ENCODE results near the gene CCDC88B. TPM values are rescaled to one million over a fixed set of nuclear protein-coding genes. Genes with fewer than 3 reads are reported as not detected.
"Not testable (repeated sequence)": the region's sequence is repeated elsewhere in the genome, so short reads cannot be mapped to it uniquely, and the experiment has no call there.

CCDC88B gene
- total RNA-seq, 1 donor: 21.3 TPM

DNA sequence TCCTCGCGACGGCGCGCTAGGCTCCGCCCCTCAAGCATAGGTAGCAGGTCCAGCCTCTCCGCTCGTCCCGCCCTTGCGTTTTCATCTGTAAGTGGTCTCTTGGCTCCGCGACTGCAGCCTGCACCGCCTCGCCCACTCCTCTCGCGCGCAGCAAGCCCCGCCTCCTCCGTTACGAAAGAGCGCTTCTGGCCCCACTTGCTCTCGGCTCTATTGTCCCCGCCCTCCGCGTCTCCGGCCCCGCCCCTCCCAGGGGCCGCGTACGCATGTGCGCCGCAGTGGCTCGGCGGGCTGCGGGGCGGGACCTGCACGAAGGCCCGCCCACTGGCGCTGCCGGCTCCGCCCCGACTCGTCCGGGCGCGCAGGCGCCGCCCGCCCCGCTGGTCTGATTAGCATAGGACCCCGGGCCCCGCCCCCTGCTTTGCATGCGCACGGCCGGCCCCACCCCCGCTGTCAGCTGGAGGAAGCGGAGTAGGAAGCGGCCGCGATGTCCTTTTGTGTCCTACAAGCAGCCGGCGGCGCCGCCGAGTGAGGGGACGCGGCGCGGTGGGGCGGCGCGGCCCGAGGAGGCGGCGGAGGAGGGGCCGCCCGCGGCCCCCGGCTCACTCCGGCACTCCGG, 34.8 kb upstream of the CCDC88B start, which contains the start of gene ESRRA:
Gene ESRRA (plus strand): TSS at position 450 of the 616 bp plus-strand sequence. CDS start 1,656 bp downstream, outside the sequence.
- peak; percentile 98 to 99 (median 99) for DNase-seq (ENCODE audit: low read depth in 2 of 3, low spot score in 2 of 3)

GRCh38 chr11:64305691-64306562, 34.1 kb upstream of the CCDC88B start:
- DNase-seq (ENCODE audit: low read depth in 2 of 3, low spot score in 2 of 3): peak in 2 of 3 donors; percentile 62 to 70

DNA sequence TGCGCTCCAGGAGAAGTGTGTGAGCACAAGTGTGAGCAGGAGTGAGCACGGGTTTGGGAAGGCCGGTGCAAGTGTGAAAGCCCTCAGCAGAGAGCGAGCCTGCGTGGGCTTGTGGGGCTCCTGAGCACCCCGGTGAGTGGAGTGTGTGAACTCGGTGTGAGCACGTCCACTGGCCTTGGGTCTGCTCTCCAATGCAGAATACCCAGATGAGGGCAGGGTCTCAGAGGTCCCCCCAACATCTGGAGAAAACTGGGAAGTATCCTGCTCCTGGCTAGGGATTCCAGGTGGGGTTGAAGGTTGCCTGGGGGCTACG, 33.5 kb upstream of the CCDC88B start:
- no peak for DNase-seq (ENCODE audit: low read depth in 2 of 3, low spot score in 2 of 3)

DNA sequence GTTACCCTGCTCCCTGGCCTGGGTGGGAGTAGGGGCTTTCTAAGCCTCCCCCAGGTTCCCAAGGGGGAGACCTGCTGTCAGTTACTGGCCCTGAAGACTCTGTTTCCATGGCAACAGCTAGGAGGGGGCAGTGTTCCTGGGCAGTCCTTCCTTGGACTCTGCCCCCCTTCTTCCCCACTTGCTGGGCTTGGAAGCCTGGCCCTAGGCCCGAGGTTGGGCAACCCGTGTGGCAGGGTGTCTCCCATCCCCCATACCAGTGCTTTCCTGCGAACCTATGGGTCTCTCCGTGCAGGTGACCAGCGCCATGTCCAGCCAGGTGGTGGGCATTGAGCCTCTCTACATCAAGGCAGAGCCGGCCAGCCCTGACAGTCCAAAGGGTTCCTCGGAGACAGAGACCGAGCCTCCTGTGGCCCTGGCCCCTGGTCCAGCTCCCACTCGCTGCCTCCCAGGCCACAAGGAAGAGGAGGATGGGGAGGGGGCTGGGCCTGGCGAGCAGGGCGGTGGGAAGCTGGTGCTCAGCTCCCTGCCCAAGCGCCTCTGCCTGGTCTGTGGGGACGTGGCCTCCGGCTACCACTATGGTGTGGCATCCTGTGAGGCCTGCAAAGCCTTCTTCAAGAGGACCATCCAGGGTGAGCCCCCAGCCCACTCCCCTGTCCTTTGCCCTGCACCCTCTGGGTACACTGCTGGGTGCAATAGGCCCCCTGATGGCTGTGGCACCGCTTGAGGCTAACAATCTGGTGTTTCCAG, 33.0 kb upstream of the CCDC88B start:
- DNase-seq (ENCODE audit: low read depth in 2 of 3, low spot score in 2 of 3): no peak

- DNase-seq (ENCODE audit: low read depth in 2 of 3, low spot score in 2 of 3): not testable (repeated sequence)
Measured at GRCh38 chr11:64307795-64308194, 32.2 kb upstream of the CCDC88B start.

DNA sequence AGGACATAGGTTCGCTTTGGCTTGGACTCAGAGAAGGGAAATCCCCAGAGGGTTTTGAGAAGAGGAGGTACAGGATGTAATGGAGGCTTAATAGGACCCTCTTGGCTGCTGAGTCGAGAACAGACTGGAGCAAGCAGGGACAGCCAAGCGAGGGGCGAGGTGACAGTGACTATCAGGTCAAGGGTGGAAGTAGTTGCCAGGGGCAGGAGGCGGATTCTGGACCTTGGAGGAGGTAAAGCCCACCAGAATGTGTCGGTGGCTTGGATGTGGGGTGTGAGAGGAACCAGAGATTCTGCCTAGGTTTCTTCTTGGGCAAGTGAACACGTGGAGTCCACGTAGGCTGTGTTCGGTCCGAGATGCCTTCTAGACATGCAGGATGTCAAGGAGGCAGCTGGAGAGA, 27.1 kb upstream of the CCDC88B start:
- no peak for DNase-seq (ENCODE audit: low read depth in 2 of 3, low spot score in 2 of 3)

DNA sequence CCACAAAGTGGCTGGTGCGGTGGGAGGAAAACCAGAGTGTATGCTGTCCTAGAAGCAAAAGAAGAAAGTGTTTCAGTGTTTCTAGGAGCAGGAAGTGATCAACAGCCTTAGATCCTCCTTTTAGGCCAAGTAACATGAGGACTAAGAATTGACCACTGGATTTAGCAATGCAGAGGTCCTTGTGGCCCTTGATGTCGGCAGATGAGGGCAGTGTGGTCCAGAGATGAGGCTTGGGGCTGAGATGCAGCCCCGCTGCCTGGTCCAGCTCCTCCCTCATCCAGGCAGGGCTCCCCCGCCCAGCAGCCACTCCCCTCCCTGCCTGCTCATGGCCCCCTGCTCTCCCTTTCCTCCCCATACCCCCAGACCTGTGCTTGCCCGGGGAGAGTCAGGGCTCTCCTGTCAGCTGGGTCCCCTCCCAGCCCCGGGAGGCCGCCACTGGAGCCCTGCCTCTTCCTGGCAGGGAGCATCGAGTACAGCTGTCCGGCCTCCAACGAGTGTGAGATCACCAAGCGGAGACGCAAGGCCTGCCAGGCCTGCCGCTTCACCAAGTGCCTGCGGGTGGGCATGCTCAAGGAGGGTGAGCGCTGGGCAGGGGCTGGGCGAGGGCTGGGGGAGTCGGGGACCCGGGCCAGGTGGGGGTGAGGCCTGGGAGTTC, 26.4 kb upstream of the CCDC88B start:
- DNase-seq (ENCODE audit: low read depth in 2 of 3, low spot score in 2 of 3): no peak

GRCh38 chr11:64314146-64314804, 25.7 kb upstream of the CCDC88B start:
- DNase-seq (ENCODE audit: low read depth in 2 of 3, low spot score in 2 of 3): no peak

GRCh38 chr11:64314805-64315561, 25.0 kb upstream of the CCDC88B start:
- DNase-seq (ENCODE audit: low read depth in 2 of 3, low spot score in 2 of 3): no peak

DNA sequence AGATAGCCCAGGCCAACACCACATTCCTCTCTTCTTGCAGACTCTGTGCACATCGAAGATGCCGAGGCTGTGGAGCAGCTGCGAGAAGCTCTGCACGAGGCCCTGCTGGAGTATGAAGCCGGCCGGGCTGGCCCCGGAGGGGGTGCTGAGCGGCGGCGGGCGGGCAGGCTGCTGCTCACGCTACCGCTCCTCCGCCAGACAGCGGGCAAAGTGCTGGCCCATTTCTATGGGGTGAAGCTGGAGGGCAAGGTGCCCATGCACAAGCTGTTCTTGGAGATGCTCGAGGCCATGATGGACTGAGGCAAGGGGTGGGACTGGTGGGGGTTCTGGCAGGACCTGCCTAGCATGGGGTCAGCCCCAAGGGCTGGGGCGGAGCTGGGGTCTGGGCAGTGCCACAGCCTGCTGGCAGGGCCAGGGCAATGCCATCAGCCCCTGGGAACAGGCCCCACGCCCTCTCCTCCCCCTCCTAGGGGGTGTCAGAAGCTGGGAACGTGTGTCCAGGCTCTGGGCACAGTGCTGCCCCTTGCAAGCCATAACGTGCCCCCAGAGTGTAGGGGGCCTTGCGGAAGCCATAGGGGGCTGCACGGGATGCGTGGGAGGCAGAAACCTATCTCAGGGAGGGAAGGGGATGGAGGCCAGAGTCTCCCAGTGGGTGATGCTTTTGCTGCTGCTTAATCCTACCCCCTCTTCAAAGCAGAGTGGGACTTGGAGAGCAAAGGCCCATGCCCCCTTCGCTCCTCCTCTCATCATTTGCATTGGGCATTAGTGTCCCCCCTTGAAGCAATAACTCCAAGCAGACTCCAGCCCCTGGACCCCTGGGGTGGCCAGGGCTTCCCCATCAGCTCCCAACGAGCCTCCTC, 24.1 kb upstream of the CCDC88B start:
- not testable (repeated sequence) for DNase-seq (ENCODE audit: low read depth in 2 of 3, low spot score in 2 of 3)

DNA sequence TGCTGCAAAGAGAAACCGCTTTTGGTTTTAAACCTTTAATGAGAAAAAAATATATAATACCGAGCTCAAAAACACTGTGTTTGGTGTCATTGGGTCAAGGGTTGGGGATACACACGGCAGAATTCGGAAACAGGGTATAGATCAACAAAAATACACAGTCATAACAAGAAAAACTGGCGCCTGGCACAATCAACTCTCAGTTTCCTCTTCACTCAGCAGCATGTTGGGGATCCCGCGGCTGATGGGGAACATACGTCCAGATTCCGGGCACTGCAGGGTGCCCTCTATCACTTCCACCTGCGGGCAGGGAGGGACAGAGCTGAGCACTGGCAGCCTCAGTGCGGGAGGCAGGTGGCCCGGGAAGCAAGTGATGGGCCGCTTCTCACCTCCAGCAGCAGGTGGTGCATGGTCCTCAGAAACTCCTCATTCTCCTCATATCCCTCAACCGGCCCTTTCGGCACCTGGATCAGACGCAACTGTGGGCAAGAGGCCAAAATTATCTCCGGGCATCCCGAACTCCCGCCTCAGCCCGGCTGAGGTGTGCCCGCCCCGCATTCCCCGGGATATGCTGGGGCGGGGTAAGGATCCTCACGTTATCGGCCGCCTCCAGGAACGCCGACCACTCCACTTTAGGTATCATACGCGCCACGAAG, 23.2 kb upstream of the CCDC88B start:
- peak; percentile 44 to 61 (median 48) for DNase-seq (ENCODE audit: low read depth in 2 of 3, low spot score in 2 of 3)

DNA sequence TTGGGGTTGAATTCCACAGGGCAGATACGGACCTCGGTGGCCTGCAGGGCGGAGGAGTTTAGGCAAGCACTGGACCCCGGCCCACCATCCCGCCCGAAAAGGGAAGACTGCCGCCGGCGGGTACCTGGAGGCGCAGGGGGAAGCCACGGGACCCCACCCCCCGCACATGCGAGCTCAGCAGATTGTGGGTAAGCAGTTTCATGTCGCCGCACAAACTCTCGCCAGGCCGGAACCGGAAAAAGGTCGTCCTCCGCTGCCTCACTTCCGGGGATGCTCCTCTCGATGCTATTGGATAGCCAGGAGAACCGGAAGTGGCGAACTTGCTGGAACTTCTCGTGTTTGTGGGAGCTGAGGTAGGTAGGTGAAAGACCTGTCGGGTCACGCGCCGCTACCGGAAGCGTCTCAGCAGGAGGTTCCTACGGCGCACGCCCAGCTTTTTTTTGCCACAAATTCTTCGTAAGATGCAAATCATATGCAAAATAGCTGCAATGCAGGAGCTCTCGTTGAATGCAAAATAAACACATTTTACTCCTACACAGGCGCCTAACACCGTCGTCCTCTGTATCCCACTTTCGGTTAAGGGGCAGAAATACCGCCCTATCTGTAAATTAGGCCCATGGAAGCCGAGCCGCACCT, 22.6 kb upstream of the CCDC88B start, which contains the start of gene TRMT112:
Gene TRMT112 (minus strand): TSS at position 235 of the 636 bp plus-strand sequence. CDS start 33 bp downstream, at position 202.
- DNase-seq (ENCODE audit: low read depth in 2 of 3, low spot score in 2 of 3): peak; percentile 92 to 98 (median 96)

GRCh38 chr11:64317961-64318765, 21.8 kb upstream of the CCDC88B start, which contains the start of gene PRDX5:
TSS of gene PRDX5 (plus strand) at chr11:64318121. CDS start at chr11:64318216, 95 bp downstream.
- DNase-seq (ENCODE audit: low read depth in 2 of 3, low spot score in 2 of 3): peak; percentile 89 to 97 (median 95)

GRCh38 chr11:64318766-64319761, 20.9 kb upstream of the CCDC88B start:
- DNase-seq (ENCODE audit: low read depth in 2 of 3, low spot score in 2 of 3): no peak

GRCh38 chr11:64320556-64320955, 19.4 kb upstream of the CCDC88B start:
- DNase-seq (ENCODE audit: low read depth in 2 of 3, low spot score in 2 of 3): no peak

All from hematopoietic multipotent progenitor cell (in vitro differentiated cells).